Fibroblast of villous mesenchyme (primary cell): Measurements from ENCODE around the gene MYORG. TPM values are rescaled to one million over a fixed set of nuclear protein-coding genes. Genes with fewer than 3 reads are reported as not detected.

Source experiments
- DNase-seq: peaks from one replicate; pipeline ENCODE4 v3.0.0-alpha.2; 2010; ENCODE audit warnings: low read depth
- H3K4me3 ChIP-seq: 2 replicates; pipeline ENCODE4 v1.5.1; 2011; ENCODE audit warnings: low read depth, mild to moderate bottlenecking, low read length
- CTCF ChIP-seq: IDR thresholded peaks from 2 replicates; pipeline ENCODE4 v1.5.1; 2012; ENCODE audit warnings: low read depth, mild to moderate bottlenecking, low read length; ENCODE audit not compliant: insufficient read depth
- total RNA-seq: library from RNA; depleted of rRNA; stranded (reverse); fragments of >200 nt; gene quantifications from 2 replicates; pipeline ENCODE4 v1.2.3, GENCODE V29; 2012

The MYORG gene
- total RNA-seq, 1 donor: 1.3 TPM

GRCh38 chr9:34399729-34400128, 23.0 kb upstream of the MYORG start:
- H3K4me3 ChIP-seq: no peak overlapping the region
- no peak for TF ChIP-seq CTCF
- DNase-seq: no peak

GRCh38 chr9:34398875-34399274, 22.2 kb upstream of the MYORG start:
- H3K4me3 ChIP-seq: no peak overlapping the region
- DNase-seq: no peak
- TF ChIP-seq CTCF: no peak

- H3K4me3 ChIP-seq: no peak overlapping the region
- no peak for DNase-seq
- no peak for TF ChIP-seq CTCF
These were observed 19.8 kb upstream of the MYORG start for GRCh38 chr9:34396276-34397214.

- DNase-seq: no peak
- no peak overlapping the region for H3K4me3 ChIP-seq
- no peak for TF ChIP-seq CTCF
These were observed 15.8 kb upstream of the MYORG start for GRCh38 chr9:34392511-34392910.

GRCh38 chr9:34387239-34387638, 10.5 kb upstream of the MYORG start:
- no peak for DNase-seq
- no peak overlapping the region for H3K4me3 ChIP-seq
- no peak for TF ChIP-seq CTCF

GRCh38 chr9:34386656-34387055, 10.0 kb upstream of the MYORG start:
- no peak for TF ChIP-seq CTCF
- no peak overlapping the region for H3K4me3 ChIP-seq
- no peak for DNase-seq
